Measurements from ENCODE around the gene SYNM.

SYNM gene

DNA sequence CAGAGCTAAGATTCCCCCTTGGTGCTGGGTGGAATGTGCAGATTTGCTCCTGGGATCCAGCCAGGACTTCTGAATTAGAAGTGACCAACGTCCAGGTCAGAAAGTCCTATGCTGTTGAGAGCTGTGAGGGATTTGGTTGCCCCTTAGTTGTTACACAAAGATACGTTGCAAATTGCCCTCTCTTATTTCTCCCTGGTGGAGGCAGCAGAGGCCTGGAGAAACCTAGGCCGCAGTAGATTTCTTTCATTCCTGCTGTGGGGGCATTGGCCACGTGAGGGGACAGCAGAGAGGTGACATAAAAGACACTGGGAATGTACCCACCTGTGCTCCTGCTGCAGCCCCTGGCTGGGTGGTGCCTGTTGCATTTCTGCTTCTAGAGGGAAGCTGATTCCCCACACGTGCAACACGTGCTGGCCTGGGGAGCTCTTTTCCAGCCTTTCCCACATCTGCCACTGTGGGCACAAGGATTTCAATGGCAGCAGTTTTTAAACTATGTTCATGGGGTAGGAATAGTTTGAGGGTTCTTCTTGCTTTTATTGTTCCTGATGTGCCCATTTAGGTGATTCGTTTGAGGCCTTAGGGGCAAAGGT is 65.7 kb downstream of the SYNM start:
- in situ Hi-C loops (cut with MboI; ENCODE audit: low pct_unique_long_range_greater_than_20kb, low sequenced_read_pairs, unreplicated experiment): no loop called here
- no peak for DNase-seq (ENCODE audit: low spot score)
- TF ChIP-seq, protein P1, sequence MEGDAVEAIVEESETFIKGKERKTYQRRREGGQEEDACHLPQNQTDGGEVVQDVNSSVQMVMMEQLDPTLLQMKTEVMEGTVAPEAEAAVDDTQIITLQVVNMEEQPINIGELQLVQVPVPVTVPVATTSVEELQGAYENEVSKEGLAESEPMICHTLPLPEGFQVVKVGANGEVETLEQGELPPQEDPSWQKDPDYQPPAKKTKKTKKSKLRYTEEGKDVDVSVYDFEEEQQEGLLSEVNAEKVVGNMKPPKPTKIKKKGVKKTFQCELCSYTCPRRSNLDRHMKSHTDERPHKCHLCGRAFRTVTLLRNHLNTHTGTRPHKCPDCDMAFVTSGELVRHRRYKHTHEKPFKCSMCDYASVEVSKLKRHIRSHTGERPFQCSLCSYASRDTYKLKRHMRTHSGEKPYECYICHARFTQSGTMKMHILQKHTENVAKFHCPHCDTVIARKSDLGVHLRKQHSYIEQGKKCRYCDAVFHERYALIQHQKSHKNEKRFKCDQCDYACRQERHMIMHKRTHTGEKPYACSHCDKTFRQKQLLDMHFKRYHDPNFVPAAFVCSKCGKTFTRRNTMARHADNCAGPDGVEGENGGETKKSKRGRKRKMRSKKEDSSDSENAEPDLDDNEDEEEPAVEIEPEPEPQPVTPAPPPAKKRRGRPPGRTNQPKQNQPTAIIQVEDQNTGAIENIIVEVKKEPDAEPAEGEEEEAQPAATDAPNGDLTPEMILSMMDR (IDR thresholded peaks at IDR 0.05; ENCODE audit: extremely low read depth, insufficient read depth, missing control alignments): no peak

DNA sequence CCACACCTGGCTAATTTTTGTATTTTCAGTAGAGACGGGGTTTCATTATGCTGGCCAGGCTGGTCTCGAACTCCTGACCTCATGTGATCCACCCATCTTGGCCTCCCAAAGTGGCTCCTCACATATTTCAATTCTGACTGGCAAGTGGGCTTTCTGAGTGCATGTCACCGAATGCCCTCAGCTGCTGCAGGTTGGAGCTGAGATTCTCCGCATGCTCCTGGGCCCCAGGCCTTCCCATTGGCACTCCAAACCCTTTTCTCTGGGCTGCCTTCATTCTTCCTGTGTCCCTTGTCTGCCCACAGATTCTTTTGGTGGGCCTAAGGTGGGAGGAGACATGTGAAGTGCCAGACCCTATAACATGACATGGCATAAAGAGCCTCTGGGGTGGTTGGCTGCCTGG is 67.3 kb downstream of the SYNM start:
- DNase-seq (ENCODE audit: low spot score): no peak
- in situ Hi-C loops (cut with MboI; ENCODE audit: low pct_unique_long_range_greater_than_20kb, low sequenced_read_pairs, unreplicated experiment): no loop called here

GRCh38 chr15:99172989-99173388 is 68.1 kb downstream of the SYNM start:
- DNase-seq (ENCODE audit: low spot score): no peak
- in situ Hi-C loops (cut with MboI; ENCODE audit: low pct_unique_long_range_greater_than_20kb, low sequenced_read_pairs, unreplicated experiment): no loop called here

More for the DNA sequence above, 67.3 kb downstream of the SYNM start:
- TF ChIP-seq, protein P1 (IDR thresholded peaks at IDR 0.05; ENCODE audit: extremely low read depth, insufficient read depth, missing control alignments): no peak

GRCh38 chr15:99174567-99175395 is 69.9 kb downstream of the SYNM start:
- in situ Hi-C loops (cut with MboI; ENCODE audit: low pct_unique_long_range_greater_than_20kb, low sequenced_read_pairs, unreplicated experiment): no loop called here
- no peak for DNase-seq (ENCODE audit: low spot score)
- TF ChIP-seq, protein P1 (IDR thresholded peaks at IDR 0.05; ENCODE audit: extremely low read depth, insufficient read depth, missing control alignments): no peak

More at GRCh38 chr15:99172989-99173388, 68.1 kb downstream of the SYNM start:
- TF ChIP-seq, protein P1 (IDR thresholded peaks at IDR 0.05; ENCODE audit: extremely low read depth, insufficient read depth, missing control alignments): no peak

- no peak for DNase-seq (ENCODE audit: low spot score)
- TF ChIP-seq, protein P1 (IDR thresholded peaks at IDR 0.05; ENCODE audit: extremely low read depth, insufficient read depth, missing control alignments): no peak
- in situ Hi-C loops (cut with MboI; ENCODE audit: low pct_unique_long_range_greater_than_20kb, low sequenced_read_pairs, unreplicated experiment): no loop called here
These were observed 71.9 kb downstream of the SYNM start for GRCh38 chr15:99176757-99177156.

- in situ Hi-C loops (cut with MboI; ENCODE audit: low pct_unique_long_range_greater_than_20kb, low sequenced_read_pairs, unreplicated experiment): no loop called here
- TF ChIP-seq, protein P1 (IDR thresholded peaks at IDR 0.05; ENCODE audit: extremely low read depth, insufficient read depth, missing control alignments): no peak
- no peak for DNase-seq (ENCODE audit: low spot score)
These were observed 72.8 kb downstream of the SYNM start for GRCh38 chr15:99177679-99178078.

Measured in GM13977 (cell line).